ENCODE results near the gene RLN3. TPM values are rescaled to one million over a fixed set of nuclear protein-coding genes. Genes with fewer than 3 reads are reported as not detected.
"Not testable (repeated sequence)": the region's sequence is repeated elsewhere in the genome, so short reads cannot be mapped to it uniquely, and the experiment has no call there.

Gene RLN3
- total and polyA plus RNA-seq, 8 donors = not detected

DNA sequence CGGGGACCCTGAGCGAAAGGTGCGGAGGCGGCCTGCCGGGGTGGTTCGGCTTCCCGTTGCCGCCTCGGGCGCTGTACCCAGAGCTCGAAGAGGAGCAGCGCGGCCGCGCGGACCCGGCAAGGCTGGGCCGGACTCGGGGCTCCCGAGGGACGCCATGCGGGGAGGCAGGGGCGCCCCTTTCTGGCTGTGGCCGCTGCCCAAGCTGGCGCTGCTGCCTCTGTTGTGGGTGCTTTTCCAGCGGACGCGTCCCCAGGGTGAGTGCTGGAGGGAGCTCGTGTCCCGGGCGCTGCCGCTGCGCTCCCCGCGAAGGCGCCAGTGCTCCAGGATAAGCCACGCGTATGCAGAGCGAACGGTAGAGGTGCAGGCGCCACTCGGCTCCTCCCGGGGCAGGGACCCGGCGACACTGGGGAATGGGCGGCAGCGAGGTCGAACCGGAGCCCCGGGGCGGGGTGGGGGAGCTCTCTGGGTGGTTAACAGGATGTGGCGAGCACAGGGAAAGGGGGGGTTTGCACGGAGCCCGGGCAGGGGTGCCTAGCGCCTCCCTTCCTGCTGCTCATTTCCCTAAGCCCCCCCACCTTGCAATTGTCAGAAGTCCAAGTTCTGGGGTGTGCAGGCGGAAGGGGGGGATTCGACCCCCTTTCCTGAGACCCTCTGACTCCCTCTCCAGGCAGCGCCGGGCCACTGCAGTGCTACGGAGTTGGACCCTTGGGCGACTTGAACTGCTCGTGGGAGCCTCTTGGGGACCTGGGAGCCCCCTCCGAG, 4.0 kb downstream of the RLN3 start, which contains the start of gene IL27RA:
Gene IL27RA, plus strand, starts transcription at position 44 of the 762 bp plus-strand sequence. Its CDS starts 111 bp downstream, at position 155.
- 0 to 1% (median 0%) methylated on average over 28 to 63 of the region's 63 CpGs for WGBS, 5 donors
- peak in 2 of 3 donors; percentile 10 to 24 for TF ChIP-seq POLR2AphosphoS5 (IDR thresholded peaks at IDR 0.05)
- TF ChIP-seq EP300 (IDR thresholded peaks at IDR 0.05) = no peak
- TF ChIP-seq, protein P1, sequence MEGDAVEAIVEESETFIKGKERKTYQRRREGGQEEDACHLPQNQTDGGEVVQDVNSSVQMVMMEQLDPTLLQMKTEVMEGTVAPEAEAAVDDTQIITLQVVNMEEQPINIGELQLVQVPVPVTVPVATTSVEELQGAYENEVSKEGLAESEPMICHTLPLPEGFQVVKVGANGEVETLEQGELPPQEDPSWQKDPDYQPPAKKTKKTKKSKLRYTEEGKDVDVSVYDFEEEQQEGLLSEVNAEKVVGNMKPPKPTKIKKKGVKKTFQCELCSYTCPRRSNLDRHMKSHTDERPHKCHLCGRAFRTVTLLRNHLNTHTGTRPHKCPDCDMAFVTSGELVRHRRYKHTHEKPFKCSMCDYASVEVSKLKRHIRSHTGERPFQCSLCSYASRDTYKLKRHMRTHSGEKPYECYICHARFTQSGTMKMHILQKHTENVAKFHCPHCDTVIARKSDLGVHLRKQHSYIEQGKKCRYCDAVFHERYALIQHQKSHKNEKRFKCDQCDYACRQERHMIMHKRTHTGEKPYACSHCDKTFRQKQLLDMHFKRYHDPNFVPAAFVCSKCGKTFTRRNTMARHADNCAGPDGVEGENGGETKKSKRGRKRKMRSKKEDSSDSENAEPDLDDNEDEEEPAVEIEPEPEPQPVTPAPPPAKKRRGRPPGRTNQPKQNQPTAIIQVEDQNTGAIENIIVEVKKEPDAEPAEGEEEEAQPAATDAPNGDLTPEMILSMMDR (IDR thresholded peaks at IDR 0.05) = peak in 5 of 7 experiments; percentile 20 to 55 (median 50)
- no peak for TF ChIP-seq POLR2A (IDR thresholded peaks at IDR 0.05)
- Histone ChIP-seq H3K27me3 (peaks cover 0 to 49% (median 9%) of the 10 kb centered on the region in 3 donors), H3K36me3 (no peaks in the 10 kb centered on the region), H3K4me1 (peaks cover 14 to 16% (median 15%) of the 10 kb centered on the region in 4 donors), H3K27ac (peak within 1 kb of the TSS; percentile 75 to 86 (median 78)), H3K9me3 (no peaks in the 10 kb centered on the region), H3K4me3 (peak within 1 kb of the TSS; percentile 57 to 75 (median 63))
- intact Hi-C loops (cut with DNase I; ENCODE audit: low total_unique reads) = no loop called here
- DNase-seq = peak; percentile 64 to 89

DNA sequence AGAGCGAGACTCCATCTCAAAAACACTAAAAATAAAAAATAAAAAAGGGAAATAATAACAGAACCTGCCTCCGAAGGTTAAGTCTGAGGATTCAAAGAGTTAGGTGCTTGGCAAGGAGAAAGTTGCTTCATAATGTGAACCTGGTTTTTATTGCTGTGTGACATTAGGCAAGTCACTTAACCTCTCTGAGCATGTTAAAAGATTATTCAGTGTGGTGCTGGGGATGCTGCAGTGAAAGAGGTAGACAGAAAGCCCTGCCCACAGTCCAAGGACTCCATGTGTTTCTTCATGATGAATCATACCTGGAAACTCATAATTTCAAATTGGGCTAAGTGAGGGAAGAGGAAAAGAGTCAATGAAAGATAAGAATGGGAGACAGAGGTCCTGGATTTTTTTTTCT, 6.0 kb downstream of the RLN3 start:
- H3K9me3 ChIP-seq = no peaks in the 10 kb centered on the region
- 96 to 100% (median 97%) methylated on average over 2 of the region's 2 CpGs for WGBS, 5 donors
- H3K36me3 ChIP-seq = no peaks in the 10 kb centered on the region
- H3K4me3 ChIP-seq = no peak overlapping the region
- peaks cover 14 to 16% (median 15%) of the 10 kb centered on the region in 4 donors for H3K4me1 ChIP-seq
- H3K27me3 ChIP-seq = peaks cover 0 to 30% (median 9%) of the 10 kb centered on the region in 3 donors
- no peak overlapping the region for H3K27ac ChIP-seq
- intact Hi-C loops (cut with DNase I; ENCODE audit: low total_unique reads) = no loop called here
- TF ChIP-seq POLR2A (IDR thresholded peaks at IDR 0.05) (no peak), EP300 (IDR thresholded peaks at IDR 0.05) (no peak), POLR2AphosphoS5 (IDR thresholded peaks at IDR 0.05) (no peak)
- TF ChIP-seq, protein P1 (IDR thresholded peaks at IDR 0.05) = no peak
- no peak for DNase-seq

DNA sequence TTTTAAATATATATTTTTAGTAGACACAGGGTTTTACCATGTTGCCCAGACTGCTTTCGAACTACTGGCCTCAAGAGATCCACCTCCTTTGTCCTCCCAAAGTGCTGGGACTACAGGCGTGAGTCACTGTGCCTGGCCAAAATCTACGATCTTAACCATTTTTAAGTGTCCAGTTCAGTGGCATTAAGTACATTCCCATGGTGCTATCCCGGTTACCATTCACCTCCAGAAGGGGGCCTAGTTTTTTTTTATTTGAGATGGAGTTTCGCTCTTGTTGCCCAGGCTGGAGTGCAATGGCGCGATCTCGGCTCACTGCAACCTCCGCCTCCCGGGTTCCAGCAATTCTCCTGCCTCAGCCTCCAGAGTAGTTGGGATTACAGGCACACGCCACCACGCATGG, 7.2 kb downstream of the RLN3 start:
- H3K9me3 ChIP-seq; H3K36me3 ChIP-seq; H3K27ac ChIP-seq; H3K4me3 ChIP-seq; DNase-seq; intact Hi-C loops (cut with DNase I; ENCODE audit: low total_unique reads): not testable (repeated sequence)
- 89 to 91% (median 91%) methylated on average over 12 of the region's 12 CpGs for WGBS, 5 donors
- peaks cover 0 to 30% (median 9%) of the 10 kb centered on the region in 3 donors for H3K27me3 ChIP-seq
- peaks cover 14 to 16% (median 15%) of the 10 kb centered on the region in 4 donors for H3K4me1 ChIP-seq

DNA sequence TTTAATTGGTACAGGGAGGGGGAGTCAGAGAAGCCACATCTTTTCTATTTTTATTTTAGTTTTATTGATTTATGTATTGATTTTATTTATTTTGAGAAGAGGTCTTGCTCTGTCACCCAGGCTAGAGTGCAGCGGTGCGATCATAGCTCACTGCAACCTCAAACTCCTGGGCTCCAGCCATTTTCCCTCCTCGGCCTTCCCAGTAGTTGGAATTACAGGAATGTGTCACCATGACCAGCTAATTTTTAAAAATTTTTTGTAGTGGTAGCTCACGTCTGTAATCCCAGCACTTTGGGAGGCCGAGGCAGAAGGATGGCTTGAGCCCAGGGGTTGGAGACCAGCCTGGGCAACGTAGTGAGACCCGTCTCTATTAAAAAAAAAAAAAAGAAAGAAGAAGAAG, 7.8 kb downstream of the RLN3 start:
- H3K36me3 ChIP-seq = peaks cover 0 to 9% (median 2%) of the 10 kb centered on the region in 4 donors
- no peak for DNase-seq
- intact Hi-C loops (cut with DNase I; ENCODE audit: low total_unique reads) = no loop called here
- no peak overlapping the region for H3K4me3 ChIP-seq
- no peak overlapping the region for H3K27ac ChIP-seq
- WGBS, 5 donors = 83 to 91% (median 87%) methylated on average over 7 of the region's 7 CpGs
- peaks cover 0 to 27% (median 9%) of the 10 kb centered on the region in 3 donors for H3K27me3 ChIP-seq
- TF ChIP-seq POLR2A (IDR thresholded peaks at IDR 0.05) (no peak), EP300 (IDR thresholded peaks at IDR 0.05) (no peak), POLR2AphosphoS5 (IDR thresholded peaks at IDR 0.05) (no peak)
- TF ChIP-seq, protein P1 (IDR thresholded peaks at IDR 0.05) = no peak
- peaks cover 14 to 16% (median 15%) of the 10 kb centered on the region in 4 donors for H3K4me1 ChIP-seq
- no peaks in the 10 kb centered on the region for H3K9me3 ChIP-seq

DNA sequence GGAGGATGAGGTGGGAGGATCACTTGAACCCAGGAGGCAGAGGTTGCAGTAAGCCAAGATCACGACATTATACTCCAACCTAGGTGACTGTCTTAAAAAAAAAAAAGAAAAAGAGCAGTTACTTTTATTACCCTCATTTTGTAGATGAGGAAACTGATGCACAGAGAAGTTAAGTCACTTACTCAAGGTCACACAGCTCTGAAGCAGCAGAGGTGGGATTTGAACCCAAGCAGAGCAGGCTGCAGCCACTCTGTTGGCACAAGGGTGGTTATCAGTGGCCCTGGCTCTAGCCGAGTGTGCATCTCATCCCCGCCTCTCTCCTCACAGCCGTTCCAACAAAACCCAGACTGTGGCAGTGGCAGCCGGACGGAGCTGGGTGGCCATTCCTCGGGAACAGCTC, 11.2 kb downstream of the RLN3 start:
- H3K27me3 ChIP-seq = no peaks in the 10 kb centered on the region
- WGBS, 5 donors = 84 to 98% (median 91%) methylated on average over 7 of the region's 7 CpGs

More for the DNA sequence above, 11.2 kb downstream of the RLN3 start:
- H3K4me1 ChIP-seq = peaks cover 0 to 7% (median 3%) of the 10 kb centered on the region in 4 donors
- peaks cover 0 to 9% (median 2%) of the 10 kb centered on the region in 4 donors for H3K36me3 ChIP-seq
- TF ChIP-seq EP300 (IDR thresholded peaks at IDR 0.05) (no peak), POLR2A (IDR thresholded peaks at IDR 0.05) (no peak), POLR2AphosphoS5 (IDR thresholded peaks at IDR 0.05) (no peak)
- TF ChIP-seq, protein P1 (IDR thresholded peaks at IDR 0.05) = no peak
- no peak for DNase-seq
- intact Hi-C loops (cut with DNase I; ENCODE audit: low total_unique reads) = no loop called here
- no peaks in the 10 kb centered on the region for H3K9me3 ChIP-seq
- no peak overlapping the region for H3K4me3 ChIP-seq
- H3K27ac ChIP-seq = no peak overlapping the region
